Kidney capillary endothelial cell (primary cell): ENCODE results near the gene RAP1GAP2.
"Not testable (repeated sequence)": the region's sequence is repeated elsewhere in the genome, so short reads cannot be mapped to it uniquely, and the experiment has no call there.

Source experiments
- DNase-seq: peaks from one replicate; pipeline ENCODE4 v3.0.0-alpha.2; 2018; ENCODE audit warnings: low spot score

The RAP1GAP2 gene

GRCh38 chr17:2971851-2972250, 175.6 kb downstream of the RAP1GAP2 start:
- no peak for DNase-seq

GRCh38 chr17:2972749-2973148, 176.5 kb downstream of the RAP1GAP2 start:
- no peak for DNase-seq

GRCh38 chr17:2974347-2974746, 178.1 kb downstream of the RAP1GAP2 start:
- no peak for DNase-seq

GRCh38 chr17:2975469-2975958, 179.3 kb downstream of the RAP1GAP2 start:
- no peak for DNase-seq

- no peak for DNase-seq
These were observed 180.9 kb downstream of the RAP1GAP2 start for GRCh38 chr17:2977157-2977556.

GRCh38 chr17:2978116-2978515, 181.9 kb downstream of the RAP1GAP2 start:
- DNase-seq, result no peak

- no peak for DNase-seq
These were observed 182.8 kb downstream of the RAP1GAP2 start for GRCh38 chr17:2978991-2979390.

- no peak for DNase-seq
These were observed 184.1 kb downstream of the RAP1GAP2 start for GRCh38 chr17:2980211-2980903.

- no peak for DNase-seq
These were observed 184.6 kb downstream of the RAP1GAP2 start for GRCh38 chr17:2980904-2981246.

GRCh38 chr17:2981325-2981724, 185.1 kb downstream of the RAP1GAP2 start:
- no peak for DNase-seq

GRCh38 chr17:2982854-2983253, 186.6 kb downstream of the RAP1GAP2 start:
- no peak for DNase-seq

- no peak for DNase-seq
These were observed 187.0 kb downstream of the RAP1GAP2 start for GRCh38 chr17:2983255-2983654.

- no peak for DNase-seq
These were observed 189.1 kb downstream of the RAP1GAP2 start for GRCh38 chr17:2985318-2985717.

- DNase-seq, result no peak
These were observed 190.7 kb downstream of the RAP1GAP2 start for GRCh38 chr17:2986925-2987324.

GRCh38 chr17:2989396-2989795, 193.2 kb downstream of the RAP1GAP2 start:
- DNase-seq, result not testable (repeated sequence)

GRCh38 chr17:2989855-2990254, 193.6 kb downstream of the RAP1GAP2 start:
- no peak for DNase-seq

GRCh38 chr17:2990396-2990795, 194.2 kb downstream of the RAP1GAP2 start:
- DNase-seq, result no peak

- DNase-seq, result not testable (repeated sequence)
These were observed 195.3 kb downstream of the RAP1GAP2 start for GRCh38 chr17:2991396-2992180.

- no peak for DNase-seq
These were observed 198.2 kb downstream of the RAP1GAP2 start for GRCh38 chr17:2994441-2994840.

- DNase-seq, result no peak
These were observed 199.1 kb downstream of the RAP1GAP2 start for GRCh38 chr17:2995377-2995776.

GRCh38 chr17:2995886-2996809, 199.9 kb downstream of the RAP1GAP2 start:
- DNase-seq, result no peak
